Heart left ventricle (tissue), 16 donors: ENCODE measurements around the gene TRERF1. TPM values are rescaled to one million over a fixed set of nuclear protein-coding genes. Genes with fewer than 3 reads are reported as not detected.

Experiments used
- ATAC-seq, 4 donors: fragments of 200-7000 bp; cut with Tn5 transposase; one replicate each; pipeline ENCODE4 v1.9.1; 2020 to 2022; ENCODE audit warnings: moderate library complexity in 4 of 4, mild to moderate bottlenecking in 3 of 4, moderate number of reproducible peaks in 1 of 4
- DNase-seq, 5 donors: peaks; one replicate each; pipeline ENCODE4 v3.0.0-alpha.2; 2020
- H3K27ac ChIP-seq, 12 donors: fragments of 200-600 bp; sonication (generic) in 4 of 12; one replicate each; pipeline versions ENCODE4 v1.5.0 to v1.8.0; 2016 to 2022; ENCODE audit warnings: mild to moderate bottlenecking in 2 of 12
- H3K27me3 ChIP-seq, 9 donors: fragments of 200-600 bp; sonication (generic) in 2 of 9; one replicate each; pipeline versions ENCODE4 v1.5.1 to v1.8.0; 2016 to 2022; ENCODE audit warnings: mild to moderate bottlenecking in 3 of 9
- H3K36me3 ChIP-seq, 9 donors: fragments of 200-600 bp; sonication (generic) in 2 of 9; one replicate each; pipeline versions ENCODE4 v1.5.0 to v1.8.0; 2018 to 2022; ENCODE audit warnings: mild to moderate bottlenecking in 2 of 9
- H3K4me1 ChIP-seq, 12 donors: fragments of 200-600 bp; sonication (generic) in 4 of 12; one replicate each; pipeline versions ENCODE4 v1.5.0 to v1.8.0; 2016 to 2022; ENCODE audit warnings: mild to moderate bottlenecking in 3 of 12
- H3K4me3 ChIP-seq, 12 donors: fragments of 200-600 bp; sonication (generic) in 4 of 12; one replicate each; pipeline versions ENCODE4 v1.5.0 to v1.8.0; 2017 to 2022; ENCODE audit warnings: mild to moderate bottlenecking in 9 of 12, moderate library complexity in 4 of 12
- H3K9me3 ChIP-seq, 12 donors: fragments of 200-600 bp; sonication (generic) in 4 of 12; one replicate each; pipeline versions ENCODE4 v1.5.0 to v1.8.0; 2016 to 2022; ENCODE audit warnings: mild to moderate bottlenecking in 1 of 12
- POLR2A ChIP-seq, 2 donors: fragments of 450-650 bp; IDR thresholded peaks; one replicate each; pipeline ENCODE4 v1.6.1; 2017; ENCODE audit warnings: antibody characterized with exemption in 2 of 2, mild to moderate bottlenecking in 2 of 2, moderate library complexity in 2 of 2
- WGBS, 4 donors: extraction: QIAGEN DNeasy Blood & Tissue Kit in 2 of 4; methylation state at CpG; one replicate each; pipeline versions ENCODE4 v1.1.5 to v1.1.7; 2013 to 2018; 5-methylcytosine and 5-hydroxymethylcytosine counted together
- intact Hi-C, 10 donors: fragments of 100-400 bp; cut with DNase I; formaldehyde crosslinking; loops; one replicate each; pipeline versions ENCODE4 v1.11.1 to v1.14.2; 2022
- polyA plus RNA-seq, 2 donors: library from polyadenylated mRNA; stranded (reverse); fragments of 200-250 nt; gene quantifications; one replicate each; pipeline ENCODE4 v1.2.3, GENCODE V29; 2013
- total RNA-seq, 9 donors: library from RNA; depleted of rRNA in 2 of 9; stranded (reverse); fragments of >200 nt in 2 of 9; fragmentation: NEBNext Ultra II Directional in 3 of 9; extraction: Animal tissue kit (Norgen Biotek cat#: 25700) in 3 of 9; gene quantifications; one replicate each; pipeline versions ENCODE4 v1.1.0 to v1.2.4, GENCODE V29; 2016 to 2023
- TF ChIP-seq, protein P1 (sequence below), 12 donors: fragments of 200-600 bp; sonication (generic) in 4 of 12; IDR thresholded peaks; one replicate each; pipeline versions ENCODE4 v1.5.0 to v1.8.0; 2018 to 2022; ENCODE audit warnings: antibody characterized with exemption in 12 of 12, mild to moderate bottlenecking in 5 of 12
- donor health status: ischemic (EF 13 %, LVEDD 7.1; RV severe dilation, severe dysfunction).
- donor health status: healthy with polysubstance abuse.
- donor health status: DM: no; HTN: yes; CAD: no.
- donor health status: DM: no; HTN: no; CAD: no.
- donor health status: ischemic (EF 25% LVEDD 6.9; RV normal size, moderate dysfunction).
- donor health status: ischemic (EF 25% LVEDD 5.7; RV mildly dilated, moderate dysfunction).
- donor health status: healthy.
- donor health status: DM: yes; HTN: yes; CAD: no.
- donor health status: ischemic (EF 35%, LVEDD 5.7; RV mildly dilated, moderate dysfunction).
- donor health status: nonischemic (EF 11% LVEDD 7.7; RV severe dilation, severe dysfunction).
- donor health status: DM: yes; HTN: yes; CAD: no.
- donor health status: PGD.
- donor health status: ischemic (EF 29% LVEDD 5.4; RV normal size, mild dysfunction).
- donor health status: nonischemic (EF 23%, LVEDD 6.1; RV moderate dilation, normal function).

TRERF1 gene
- total and polyA plus RNA-seq, 11 donors = 0.53 to 4.5 (median 1.5) TPM

DNA sequence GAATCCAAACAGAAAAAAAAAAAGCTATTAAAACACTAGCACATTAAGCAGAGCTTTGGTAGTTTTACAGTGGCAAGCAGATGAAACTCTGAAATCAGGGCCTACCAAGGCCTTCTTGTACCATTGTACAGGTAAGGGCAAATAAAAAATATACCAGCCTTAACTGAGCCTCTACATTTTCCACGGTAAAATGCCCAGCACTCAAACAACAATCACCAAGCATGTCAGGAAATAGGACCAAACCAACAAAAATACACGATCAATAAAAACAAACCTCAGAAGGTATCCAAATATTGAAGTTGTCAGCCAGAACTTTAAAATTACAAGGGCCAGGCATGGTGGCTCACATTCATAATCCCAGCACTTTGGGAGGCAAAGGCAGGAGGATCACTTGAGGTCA, 18.3 kb downstream of the TRERF1 start:
- no peak overlapping the region for H3K4me3 ChIP-seq
- WGBS, 4 donors = 95 to 100% (median 98%) methylated on average over 2 of the region's 2 CpGs
- TF ChIP-seq, protein P1, sequence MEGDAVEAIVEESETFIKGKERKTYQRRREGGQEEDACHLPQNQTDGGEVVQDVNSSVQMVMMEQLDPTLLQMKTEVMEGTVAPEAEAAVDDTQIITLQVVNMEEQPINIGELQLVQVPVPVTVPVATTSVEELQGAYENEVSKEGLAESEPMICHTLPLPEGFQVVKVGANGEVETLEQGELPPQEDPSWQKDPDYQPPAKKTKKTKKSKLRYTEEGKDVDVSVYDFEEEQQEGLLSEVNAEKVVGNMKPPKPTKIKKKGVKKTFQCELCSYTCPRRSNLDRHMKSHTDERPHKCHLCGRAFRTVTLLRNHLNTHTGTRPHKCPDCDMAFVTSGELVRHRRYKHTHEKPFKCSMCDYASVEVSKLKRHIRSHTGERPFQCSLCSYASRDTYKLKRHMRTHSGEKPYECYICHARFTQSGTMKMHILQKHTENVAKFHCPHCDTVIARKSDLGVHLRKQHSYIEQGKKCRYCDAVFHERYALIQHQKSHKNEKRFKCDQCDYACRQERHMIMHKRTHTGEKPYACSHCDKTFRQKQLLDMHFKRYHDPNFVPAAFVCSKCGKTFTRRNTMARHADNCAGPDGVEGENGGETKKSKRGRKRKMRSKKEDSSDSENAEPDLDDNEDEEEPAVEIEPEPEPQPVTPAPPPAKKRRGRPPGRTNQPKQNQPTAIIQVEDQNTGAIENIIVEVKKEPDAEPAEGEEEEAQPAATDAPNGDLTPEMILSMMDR (IDR thresholded peaks at IDR 0.05) = no peak
- no peak for TF ChIP-seq POLR2A (IDR thresholded peaks at IDR 0.05)

DNA sequence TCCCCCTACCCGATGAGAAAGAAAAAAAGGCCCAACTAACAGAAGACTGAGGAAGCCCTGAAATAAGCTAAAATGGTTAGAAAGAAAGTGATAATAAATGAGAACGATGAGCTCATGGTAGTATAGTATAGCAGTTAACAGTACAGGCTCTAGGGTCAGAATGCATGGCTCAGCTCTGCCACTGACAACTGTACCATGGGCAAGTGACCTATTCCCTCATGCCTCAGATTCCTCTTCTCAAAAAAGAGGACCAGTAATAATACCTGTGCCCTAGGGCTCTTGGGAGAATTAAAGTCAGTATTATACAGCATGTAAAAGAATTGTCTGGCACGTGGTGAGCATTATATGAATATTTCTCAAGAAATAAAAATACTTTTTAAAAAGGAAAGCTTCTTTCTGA, 19.8 kb downstream of the TRERF1 start:
- H3K27ac ChIP-seq = no peak overlapping the region
- 91 to 93% (median 92%) methylated on average over 3 of the region's 3 CpGs for WGBS, 4 donors
- H3K27me3 ChIP-seq = no peaks in the 10 kb centered on the region
- TF ChIP-seq POLR2A (IDR thresholded peaks at IDR 0.05) = no peak
- TF ChIP-seq, protein P1 (IDR thresholded peaks at IDR 0.05) = no peak
- no peak for DNase-seq
- peaks cover 0 to 17% (median 8%) of the 10 kb centered on the region in 12 donors for H3K9me3 ChIP-seq
- H3K4me1 ChIP-seq = peaks cover 0 to 26% (median 18%) of the 10 kb centered on the region in 12 donors
- ATAC-seq = no peak
- H3K4me3 ChIP-seq = no peak overlapping the region
- peaks cover 0 to 8% (median 0%) of the 10 kb centered on the region in 9 donors for H3K36me3 ChIP-seq
- intact Hi-C loops = no loop called here

More for the DNA sequence above, 18.3 kb downstream of the TRERF1 start:
- H3K27ac ChIP-seq = no peak overlapping the region
- peaks cover 0 to 17% (median 8%) of the 10 kb centered on the region in 12 donors for H3K9me3 ChIP-seq
- H3K36me3 ChIP-seq = peaks cover 0 to 8% (median 0%) of the 10 kb centered on the region in 9 donors
- no peak for DNase-seq
- ATAC-seq = no peak
- peaks cover 0 to 16% (median 10%) of the 10 kb centered on the region in 12 donors for H3K4me1 ChIP-seq
- intact Hi-C loops = no loop called here
- H3K27me3 ChIP-seq = no peaks in the 10 kb centered on the region

GRCh38 chr6:42431356-42431755, 20.4 kb downstream of the TRERF1 start:
- intact Hi-C loops = no loop called here
- Histone ChIP-seq H3K4me3 (no peak overlapping the region), H3K9me3 (peaks cover 0 to 17% (median 8%) of the 10 kb centered on the region in 12 donors), H3K27ac (no peak overlapping the region), H3K36me3 (peaks cover 0 to 8% (median 0%) of the 10 kb centered on the region in 9 donors), H3K4me1 (peaks cover 0 to 26% (median 18%) of the 10 kb centered on the region in 12 donors), H3K27me3 (no peaks in the 10 kb centered on the region)
- ATAC-seq (no peak), DNase-seq (no peak)
- 90 to 96% (median 93%) methylated on average over 3 of the region's 3 CpGs for WGBS, 4 donors
- TF ChIP-seq, protein P1 (IDR thresholded peaks at IDR 0.05) = no peak
- TF ChIP-seq POLR2A (IDR thresholded peaks at IDR 0.05) = no peak

DNA sequence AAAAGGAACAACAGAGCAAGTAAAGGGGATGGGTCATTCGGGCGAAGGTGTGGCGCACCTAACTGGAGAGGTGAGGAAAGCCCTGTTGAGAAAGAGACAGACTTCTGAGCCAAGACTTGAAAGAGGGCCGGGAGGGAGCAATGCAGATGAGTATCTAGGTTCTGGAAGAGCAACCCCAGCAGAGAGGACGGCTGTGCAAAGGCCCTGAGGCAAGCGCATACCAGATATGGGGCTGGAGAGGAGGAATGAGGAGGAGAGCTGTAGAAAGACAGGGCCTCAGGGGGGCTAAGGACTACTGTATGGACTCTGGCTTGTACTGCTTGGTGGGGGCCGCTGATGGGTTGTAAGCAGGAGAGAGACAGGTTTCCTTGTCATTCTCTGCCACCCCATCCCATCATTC, 21.9 kb downstream of the TRERF1 start:
- Histone ChIP-seq H3K36me3 (peaks cover 0 to 8% (median 0%) of the 10 kb centered on the region in 9 donors), H3K4me1 (peaks cover 0 to 26% (median 18%) of the 10 kb centered on the region in 12 donors), H3K9me3 (peaks cover 0 to 17% (median 8%) of the 10 kb centered on the region in 12 donors), H3K4me3 (no peak overlapping the region), H3K27ac (no peak overlapping the region), H3K27me3 (no peaks in the 10 kb centered on the region)
- intact Hi-C loops = no loop called here
- DNase-seq = no peak
- no peak for TF ChIP-seq POLR2A (IDR thresholded peaks at IDR 0.05)
- TF ChIP-seq, protein P1 (IDR thresholded peaks at IDR 0.05) = no peak
- ATAC-seq = no peak
- 91 to 96% (median 94%) methylated on average over 7 of the region's 7 CpGs for WGBS, 4 donors
